Muscle of leg (tissue), 11 donors: Measurements from ENCODE around the gene ARMH1. TPM values are rescaled to one million over a fixed set of nuclear protein-coding genes. Genes with fewer than 3 reads are reported as not detected.
"Not testable (repeated sequence)": the region's sequence is repeated elsewhere in the genome, so short reads cannot be mapped to it uniquely, and the experiment has no call there.

Experiments
- DNase-seq: peaks from one replicate; pipeline ENCODE4 v3.0.0; 2013
- H3K27ac ChIP-seq: one replicate; pipeline ENCODE4 v1.5.1; 2013; ENCODE audit warnings: mild to moderate bottlenecking, low read length, control low read depth
- H3K27me3 ChIP-seq: one replicate; pipeline ENCODE4 v1.6.1; 2013; ENCODE audit warnings: low read length; ENCODE audit not compliant: control insufficient read depth, insufficient read depth
- H3K36me3 ChIP-seq: one replicate; pipeline ENCODE4 v1.6.1; 2013; ENCODE audit warnings: low read length; ENCODE audit not compliant: control insufficient read depth, insufficient read depth
- H3K4me1 ChIP-seq: one replicate; pipeline ENCODE4 v1.6.1; 2013; ENCODE audit warnings: low read length; ENCODE audit not compliant: control insufficient read depth, insufficient read depth
- H3K4me3 ChIP-seq: one replicate; pipeline ENCODE4 v1.5.1; 2013; ENCODE audit warnings: low read length, control low read depth
- H3K9me3 ChIP-seq: replicated peaks from 2 replicates; pipeline ENCODE4 v1.6.1; 2013; ENCODE audit warnings: low read depth, low read length; ENCODE audit not compliant: control insufficient read depth
- WGBS: methylation state at CpG from one replicate; pipeline ENCODE4 v1.1.5; 2013; ENCODE audit warnings: missing lambda C conversion rate; ENCODE audit not compliant: insufficient coverage; 5-methylcytosine and 5-hydroxymethylcytosine counted together
- polyA plus RNA-seq, 8 donors: library from polyadenylated mRNA; unstranded; fragments of 120-200 nt; gene quantifications; one replicate each; pipeline versions ENCODE4 v1.2.1 to v1.2.3, GENCODE V29; 2013; ENCODE audit warnings: inconsistent platforms in 1 of 8, low replicate concordance in 1 of 8; ENCODE audit not compliant: insufficient read length in 8 of 8, insufficient read depth in 1 of 8
- total RNA-seq: library from RNA; stranded (reverse); fragments of 120-200 nt; gene quantifications from one replicate; pipeline ENCODE4 v1.2.4, GENCODE V29; 2013

The ARMH1 gene
- total and polyA plus RNA-seq, 9 donors: 1.3 to 2.6 (median 1.8) TPM

DNA sequence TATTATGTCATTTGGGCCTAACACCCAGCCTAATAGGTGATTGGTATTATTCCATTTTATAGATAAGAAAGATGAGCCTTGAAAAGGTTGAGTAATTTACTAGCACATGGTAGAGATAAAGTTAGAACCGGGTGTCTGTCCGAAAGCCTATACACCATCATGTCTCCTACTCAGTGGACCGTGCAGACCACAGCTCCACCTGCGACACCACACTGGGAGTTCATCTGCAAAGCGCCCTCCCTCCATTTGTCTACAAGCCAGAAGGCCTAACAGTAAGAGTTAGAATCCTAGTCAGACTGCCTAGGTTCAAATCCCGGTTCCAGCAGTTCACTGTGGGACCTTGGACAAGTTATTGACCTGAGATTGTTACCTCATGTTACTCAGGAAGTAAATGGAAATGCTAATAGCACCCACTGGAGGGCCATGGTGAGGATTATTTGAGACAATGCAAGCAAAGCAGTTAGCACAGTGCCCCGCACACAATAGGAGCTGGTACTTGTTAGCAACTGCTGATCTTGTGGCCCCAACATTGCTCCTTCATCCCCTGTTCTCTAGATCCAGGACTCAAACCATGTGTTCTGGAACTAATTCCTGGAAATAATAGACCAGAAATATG is 20.5 kb downstream of the ARMH1 start:
- WGBS: 98% methylated on average over 7 of the region's 7 CpGs
- H3K27ac ChIP-seq: no peak overlapping the region
- no peaks in the 10 kb centered on the region for H3K27me3 ChIP-seq
- H3K4me1 ChIP-seq: no peaks in the 10 kb centered on the region
- no peaks in the 10 kb centered on the region for H3K36me3 ChIP-seq
- no peak overlapping the region for H3K4me3 ChIP-seq
- H3K9me3 ChIP-seq: no peaks in the 10 kb centered on the region
- no peak for DNase-seq

DNA sequence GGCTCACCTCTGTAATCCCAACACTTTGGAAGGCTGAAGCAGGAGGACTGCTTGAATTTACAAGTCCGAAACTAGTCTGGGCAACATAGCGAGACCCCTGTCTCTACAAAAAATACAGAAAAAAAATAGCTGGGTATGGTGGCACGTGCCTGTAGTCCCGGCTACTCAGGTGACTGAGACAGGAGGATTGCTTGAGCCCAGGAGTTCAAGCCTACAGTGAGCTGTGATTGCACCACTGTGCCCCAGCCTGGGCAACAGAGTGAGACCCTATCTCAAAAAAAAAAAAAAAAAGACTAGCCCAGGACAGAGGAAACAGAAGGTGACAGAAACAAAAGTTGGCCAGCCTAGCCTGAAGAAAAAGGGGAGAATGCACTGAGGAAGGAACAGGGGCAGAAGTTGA is 21.2 kb downstream of the ARMH1 start:
- Histone ChIP-seq H3K9me3 (no peaks in the 10 kb centered on the region), H3K36me3 (no peaks in the 10 kb centered on the region), H3K27ac (no peak overlapping the region), H3K4me3 (no peak overlapping the region), H3K4me1 (no peaks in the 10 kb centered on the region), H3K27me3 (no peaks in the 10 kb centered on the region)
- no CpG with 5 or more reads among the region's 4 CpGs for WGBS
- DNase-seq: no peak

DNA sequence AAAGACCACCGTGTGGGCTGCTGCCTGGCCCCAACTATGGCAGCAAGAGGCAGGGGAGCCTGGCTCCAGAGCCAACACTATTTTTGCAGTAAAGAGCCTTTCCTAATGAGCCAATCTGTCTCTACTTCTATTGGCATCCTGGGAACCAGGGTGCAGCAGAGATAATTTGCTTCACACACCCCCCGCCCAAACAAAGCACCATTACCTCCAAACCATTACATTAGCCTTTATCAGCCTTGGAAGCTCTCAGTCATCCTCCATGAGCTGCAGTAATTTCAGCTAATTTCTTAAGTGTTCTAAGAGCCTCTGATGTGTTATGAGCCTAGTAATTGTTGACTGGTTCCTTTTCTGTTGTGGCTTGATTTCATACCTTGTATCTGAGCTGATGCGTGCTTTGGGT is 21.6 kb downstream of the ARMH1 start:
- DNase-seq: no peak
- Histone ChIP-seq H3K27me3 (no peaks in the 10 kb centered on the region), H3K4me3 (no peak overlapping the region), H3K36me3 (no peaks in the 10 kb centered on the region), H3K27ac (no peak overlapping the region), H3K9me3 (no peaks in the 10 kb centered on the region), H3K4me1 (no peaks in the 10 kb centered on the region)
- no CpG with 5 or more reads among the region's 3 CpGs for WGBS

DNA sequence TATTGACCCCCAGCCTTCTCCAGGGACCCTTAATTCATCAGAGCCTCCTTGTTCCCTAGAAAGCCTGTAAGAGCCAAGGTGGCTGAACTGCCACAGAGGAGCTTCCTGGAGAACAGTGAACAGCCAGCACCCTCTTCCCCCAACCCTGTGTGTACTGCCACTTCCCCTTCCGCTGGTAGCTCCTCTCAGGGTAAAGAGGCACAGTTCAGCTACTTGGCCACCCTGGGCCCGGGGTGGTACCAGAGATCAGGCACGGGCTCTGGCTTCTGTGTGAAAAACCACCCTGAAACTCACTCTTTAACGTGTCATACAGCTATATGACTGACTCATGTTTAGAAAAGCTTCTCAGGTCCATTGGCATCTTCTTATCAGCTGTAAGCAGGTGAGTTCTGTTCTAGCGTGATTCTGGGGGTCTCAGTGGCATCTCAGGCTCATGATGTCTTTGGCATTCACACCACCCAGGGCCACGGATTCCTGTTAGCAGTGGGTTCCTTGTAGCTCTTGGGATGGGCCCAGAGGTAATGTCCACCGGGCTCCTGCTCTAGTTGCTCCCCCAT is 22.4 kb downstream of the ARMH1 start:
- H3K36me3 ChIP-seq: no peaks in the 10 kb centered on the region
- no peak for DNase-seq
- H3K9me3 ChIP-seq: no peaks in the 10 kb centered on the region
- H3K4me3 ChIP-seq: no peak overlapping the region
- H3K27ac ChIP-seq: no peak overlapping the region
- H3K4me1 ChIP-seq: no peaks in the 10 kb centered on the region
- WGBS: 84% methylated on average over 4 of the region's 7 CpGs
- H3K27me3 ChIP-seq: no peaks in the 10 kb centered on the region

DNA sequence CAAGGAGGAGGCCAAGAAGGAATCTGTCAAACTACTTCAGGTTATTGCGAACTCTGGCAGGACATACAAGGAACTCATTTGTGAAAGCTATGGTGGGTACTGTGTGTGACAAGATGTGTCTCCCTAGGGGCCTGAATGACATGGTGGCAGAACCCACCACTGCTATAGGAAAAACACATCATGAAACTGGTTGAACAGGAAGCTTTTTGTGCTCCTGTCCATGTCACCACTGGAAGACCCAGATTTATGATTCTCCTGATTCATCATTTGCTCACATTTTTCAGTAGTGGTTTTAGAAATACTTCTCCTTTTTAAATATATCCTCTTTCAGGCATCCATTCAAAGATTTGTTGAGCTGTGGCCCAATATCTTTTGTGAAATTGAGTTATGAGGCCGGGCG is 23.6 kb downstream of the ARMH1 start:
- peak; percentile 33 for DNase-seq
- WGBS: 100% methylated on average over 1 of the region's 3 CpGs
- H3K27me3 ChIP-seq: no peaks in the 10 kb centered on the region
- H3K27ac ChIP-seq: no peak overlapping the region
- H3K36me3 ChIP-seq: no peaks in the 10 kb centered on the region
- H3K9me3 ChIP-seq: no peaks in the 10 kb centered on the region
- H3K4me1 ChIP-seq: no peaks in the 10 kb centered on the region
- no peak overlapping the region for H3K4me3 ChIP-seq

DNA sequence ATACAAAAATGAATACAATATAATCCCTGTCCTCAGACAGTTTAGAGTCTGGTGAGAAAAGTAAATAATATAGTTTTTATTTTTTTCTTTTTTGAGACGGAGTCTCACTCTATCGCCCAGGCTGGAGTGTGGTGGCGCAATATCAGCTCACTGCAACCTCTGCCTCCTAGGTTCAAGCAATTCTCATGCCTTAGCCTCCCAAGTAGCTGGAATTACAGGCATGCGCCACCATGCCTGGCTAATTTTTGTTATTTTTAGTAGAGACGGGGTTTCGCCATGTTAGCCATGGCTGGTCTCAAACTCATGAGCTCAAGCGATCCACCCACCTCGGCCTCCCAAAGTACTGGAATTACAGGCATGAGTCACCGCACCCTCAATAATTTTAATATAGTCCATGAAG is 24.9 kb downstream of the ARMH1 start:
- not testable (repeated sequence) for H3K4me1 ChIP-seq, H3K9me3 ChIP-seq, DNase-seq, H3K4me3 ChIP-seq, H3K27me3 ChIP-seq, H3K36me3 ChIP-seq, H3K27ac ChIP-seq
- 70% methylated on average over 4 of the region's 9 CpGs for WGBS

DNA sequence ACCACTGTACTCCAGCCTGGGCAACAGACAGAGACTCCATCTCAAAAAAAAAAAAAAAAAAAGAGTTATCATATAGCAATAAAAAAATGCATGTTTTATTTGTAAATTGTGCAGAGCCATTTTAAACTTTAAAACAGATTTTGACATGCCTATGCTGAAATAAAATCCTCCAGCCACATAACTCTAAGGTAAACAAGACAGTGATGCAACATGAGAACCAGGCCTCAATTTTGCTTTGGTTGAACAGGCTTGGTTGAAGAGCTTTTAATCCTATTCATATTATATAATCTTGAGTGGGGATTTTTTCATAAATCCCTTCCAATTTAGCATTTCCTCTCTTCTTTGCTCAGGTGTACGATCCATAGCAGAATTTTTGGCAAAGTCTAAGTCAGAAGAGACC is 26.1 kb downstream of the ARMH1 start:
- no peak overlapping the region for H3K27ac ChIP-seq
- H3K4me3 ChIP-seq: no peak overlapping the region
- no peaks in the 10 kb centered on the region for H3K9me3 ChIP-seq
- no peak for DNase-seq
- H3K4me1 ChIP-seq: no peaks in the 10 kb centered on the region
- no CpG with 5 or more reads among the region's 1 CpG for WGBS
- H3K36me3 ChIP-seq: no peaks in the 10 kb centered on the region
- H3K27me3 ChIP-seq: no peaks in the 10 kb centered on the region

DNA sequence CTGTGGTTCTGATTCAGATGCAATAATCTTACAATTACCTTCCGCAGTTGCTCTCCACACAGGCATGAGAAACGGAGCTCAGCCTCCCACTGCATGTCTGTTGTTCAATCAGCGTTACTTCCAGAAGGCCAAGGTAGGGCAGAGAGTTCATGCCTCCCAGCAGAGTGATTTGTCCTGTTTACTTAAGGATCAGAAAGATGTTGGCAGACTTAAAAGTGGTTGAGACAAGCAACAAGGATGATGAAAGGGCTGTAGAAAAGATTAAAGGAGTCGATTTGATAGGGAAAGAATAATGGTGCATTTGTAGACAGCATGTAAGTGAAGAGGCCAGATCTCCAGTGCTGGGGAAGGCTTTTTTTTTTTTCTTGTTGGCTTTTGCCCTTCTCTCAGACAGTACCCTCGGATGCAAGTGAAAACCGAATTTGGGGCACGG is 26.6 kb downstream of the ARMH1 start:
- no peak for DNase-seq

DNA sequence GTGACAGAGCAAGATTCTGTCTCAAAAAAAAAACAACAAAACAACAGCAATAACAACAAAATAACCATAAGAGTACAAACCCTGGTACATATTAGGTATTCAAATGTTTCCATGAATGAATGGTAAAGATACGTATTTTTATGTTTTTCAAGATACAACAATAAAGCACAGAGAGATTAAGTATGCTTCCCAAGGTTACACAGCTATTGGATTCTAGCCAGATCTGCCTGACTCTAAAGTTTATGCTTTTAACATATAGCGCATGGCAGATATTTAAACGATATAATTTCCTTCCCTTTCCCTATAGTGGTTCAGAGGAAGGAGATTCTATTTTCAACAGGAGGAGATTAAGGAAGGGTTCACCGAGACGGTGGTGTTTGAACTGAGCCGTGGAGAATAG is 31.0 kb downstream of the ARMH1 start:
- H3K27me3 ChIP-seq: peaks cover 3% of the 10 kb centered on the region
- H3K36me3 ChIP-seq: no peaks in the 10 kb centered on the region
- no peak overlapping the region for H3K27ac ChIP-seq
- WGBS: 50% methylated on average over 3 of the region's 6 CpGs
- H3K4me1 ChIP-seq: no peaks in the 10 kb centered on the region
- no peaks in the 10 kb centered on the region for H3K9me3 ChIP-seq
- H3K4me3 ChIP-seq: no peak overlapping the region
- DNase-seq: no peak

More for the DNA sequence above, 26.6 kb downstream of the ARMH1 start:
- no peaks in the 10 kb centered on the region for H3K9me3 ChIP-seq
- no peaks in the 10 kb centered on the region for H3K4me1 ChIP-seq
- no peaks in the 10 kb centered on the region for H3K36me3 ChIP-seq
- WGBS: 70% methylated on average over 5 of the region's 7 CpGs
- H3K27ac ChIP-seq: no peak overlapping the region
- H3K27me3 ChIP-seq: no peaks in the 10 kb centered on the region
- H3K4me3 ChIP-seq: no peak overlapping the region

DNA sequence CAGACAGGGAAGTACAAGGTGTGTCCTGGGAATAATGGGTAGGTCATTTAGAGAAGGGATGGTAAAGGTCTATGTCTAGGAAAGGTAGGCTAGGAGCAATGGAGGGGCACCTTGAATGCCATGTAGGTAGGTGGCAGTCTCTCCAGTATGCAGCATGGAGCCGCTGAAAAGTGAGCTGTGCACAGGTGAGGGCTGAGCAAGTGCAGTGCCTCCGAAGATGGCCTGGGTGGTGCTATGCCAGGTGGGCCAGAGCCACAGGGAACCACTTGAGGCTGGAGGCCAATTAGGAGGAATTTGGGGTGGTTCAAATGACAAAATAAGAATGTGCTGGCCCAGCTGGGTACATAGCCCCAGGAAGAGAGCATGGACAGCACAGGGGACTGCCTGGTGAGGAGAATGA is 31.4 kb downstream of the ARMH1 start:
- H3K9me3 ChIP-seq: no peaks in the 10 kb centered on the region
- DNase-seq: no peak
- no peak overlapping the region for H3K27ac ChIP-seq
- no peak overlapping the region for H3K4me3 ChIP-seq
- no peaks in the 10 kb centered on the region for H3K4me1 ChIP-seq
- no peaks in the 10 kb centered on the region for H3K36me3 ChIP-seq
- WGBS: 77% methylated on average over 2 of the region's 2 CpGs
- peaks cover 3% of the 10 kb centered on the region for H3K27me3 ChIP-seq
